Mesenteric fat pad (tissue), 1 donor: ENCODE results near the gene RANBP10. TPM values are rescaled to one million over a fixed set of nuclear protein-coding genes. Genes with fewer than 3 reads are reported as not detected.

ENCODE experiments used
- DNase-seq: peaks from one replicate; pipeline ENCODE4 v3.0.0-alpha.2; 2020; ENCODE audit warnings: low spot score
- total RNA-seq: library from RNA; stranded (reverse); fragmentation: NEBNext Ultra II Directional; extraction: Animal tissue kit (Norgen Biotek cat#: 25700); gene quantifications from one replicate; pipeline ENCODE4 v1.2.1, GENCODE V29; 2021
- donor health status: DM: yes; HTN: yes; CAD: no.

RANBP10 gene
- total RNA-seq, 1 donor from 2014 or later: 14.5 TPM

GRCh38 chr16:67749436-67750078 lies 56.8 kb downstream of the RANBP10 start:
- no peak for DNase-seq

DNA sequence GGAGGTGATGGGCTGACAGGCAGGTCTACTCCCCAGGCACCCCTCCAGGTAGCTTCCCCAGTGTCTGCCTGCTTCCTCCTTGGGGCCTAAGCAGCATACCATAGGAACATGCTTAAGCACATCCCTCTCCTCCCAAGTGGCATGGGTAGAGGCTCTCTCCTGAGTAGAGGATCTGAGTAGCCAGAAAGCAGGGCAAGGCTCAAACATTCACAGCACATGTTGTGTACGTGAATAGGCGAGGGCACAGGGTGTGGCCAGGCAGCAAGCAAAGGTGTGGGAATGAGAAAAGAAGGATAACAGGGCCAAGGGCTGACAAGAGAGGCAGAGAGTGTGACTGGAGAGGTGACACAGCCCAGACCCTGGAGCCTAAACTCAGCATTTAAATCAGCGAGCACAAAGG lies 57.5 kb downstream of the RANBP10 start:
- no peak for DNase-seq

DNA sequence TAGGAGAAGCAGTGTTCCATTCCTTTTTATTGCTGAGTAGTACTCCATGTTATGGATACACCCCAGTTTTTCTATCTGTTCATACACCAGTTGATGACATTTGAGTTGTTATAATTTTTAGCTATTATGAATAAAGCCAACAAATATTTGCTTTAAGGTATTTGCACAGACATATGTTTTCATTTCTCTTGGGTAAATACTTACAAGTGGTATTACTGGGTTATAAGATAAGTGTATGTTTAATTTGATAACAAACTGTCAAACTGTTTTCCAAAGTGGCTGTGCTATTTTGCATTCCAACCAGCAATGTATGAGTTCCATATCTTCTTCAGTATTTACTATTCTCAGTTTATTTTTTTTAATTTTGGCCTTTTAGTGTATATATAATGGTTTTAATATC lies 59.5 kb downstream of the RANBP10 start:
- no peak for DNase-seq

DNA sequence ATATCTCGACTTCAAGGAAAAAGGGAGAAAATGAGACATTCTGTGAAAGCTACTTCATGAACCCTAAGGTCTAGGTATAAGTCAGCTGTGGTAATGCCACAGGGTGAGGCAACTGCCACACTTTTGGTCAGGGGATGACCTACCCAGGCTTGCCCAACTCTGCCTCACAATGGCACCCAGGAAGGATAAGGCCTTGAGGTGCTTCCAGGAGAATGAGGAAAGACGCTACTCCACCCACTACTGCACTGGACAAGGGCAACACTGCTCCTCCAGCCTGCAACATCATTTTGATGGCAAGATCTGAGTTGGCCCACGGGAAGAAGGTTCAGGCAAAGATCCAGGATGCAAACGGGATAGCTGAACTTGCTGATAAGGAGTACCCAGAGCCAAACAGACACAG lies 65.2 kb downstream of the RANBP10 start:
- no peak for DNase-seq

DNA sequence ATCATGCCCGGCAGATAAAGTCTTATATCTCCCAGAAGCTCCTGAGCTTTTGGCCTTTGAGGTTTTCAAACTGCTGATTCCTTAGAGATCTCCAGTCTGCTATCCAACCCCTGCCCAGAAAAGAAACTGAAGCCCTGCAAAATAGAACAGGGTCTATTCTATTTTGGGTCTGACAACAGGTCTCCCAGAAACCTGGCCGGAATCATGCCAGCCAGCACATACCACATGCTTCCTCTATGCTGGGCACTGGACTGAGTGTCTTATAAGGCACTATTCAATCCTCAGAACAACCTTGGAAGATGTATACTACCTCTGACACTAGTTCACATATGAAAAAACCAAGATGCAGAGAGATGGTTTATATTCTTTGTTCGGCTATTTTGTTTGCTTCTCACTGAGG lies 66.0 kb downstream of the RANBP10 start:
- no peak for DNase-seq

DNA sequence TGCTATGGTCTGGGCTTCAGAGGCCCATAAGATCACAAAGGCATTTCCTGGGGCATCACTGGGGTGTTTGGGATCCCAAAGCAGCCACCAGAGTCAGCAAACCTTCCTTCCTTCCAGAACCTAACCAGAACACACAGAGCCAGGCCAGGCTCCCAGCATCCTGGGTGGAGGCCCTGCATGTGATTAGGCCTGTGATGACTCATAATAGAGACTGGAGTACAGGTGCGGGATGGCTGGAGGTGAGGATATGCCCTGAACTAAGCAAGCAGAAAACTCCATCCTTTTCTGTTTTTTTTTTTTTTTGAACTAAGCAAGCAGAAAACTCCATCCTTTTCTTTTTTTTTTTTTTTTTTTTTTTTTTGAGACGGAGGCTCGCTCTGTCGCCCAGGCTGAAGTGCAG lies 69.5 kb downstream of the RANBP10 start:
- no peak for DNase-seq

GRCh38 chr16:67734731-67735201 lies 71.6 kb downstream of the RANBP10 start:
- DNase-seq: no peak

DNA sequence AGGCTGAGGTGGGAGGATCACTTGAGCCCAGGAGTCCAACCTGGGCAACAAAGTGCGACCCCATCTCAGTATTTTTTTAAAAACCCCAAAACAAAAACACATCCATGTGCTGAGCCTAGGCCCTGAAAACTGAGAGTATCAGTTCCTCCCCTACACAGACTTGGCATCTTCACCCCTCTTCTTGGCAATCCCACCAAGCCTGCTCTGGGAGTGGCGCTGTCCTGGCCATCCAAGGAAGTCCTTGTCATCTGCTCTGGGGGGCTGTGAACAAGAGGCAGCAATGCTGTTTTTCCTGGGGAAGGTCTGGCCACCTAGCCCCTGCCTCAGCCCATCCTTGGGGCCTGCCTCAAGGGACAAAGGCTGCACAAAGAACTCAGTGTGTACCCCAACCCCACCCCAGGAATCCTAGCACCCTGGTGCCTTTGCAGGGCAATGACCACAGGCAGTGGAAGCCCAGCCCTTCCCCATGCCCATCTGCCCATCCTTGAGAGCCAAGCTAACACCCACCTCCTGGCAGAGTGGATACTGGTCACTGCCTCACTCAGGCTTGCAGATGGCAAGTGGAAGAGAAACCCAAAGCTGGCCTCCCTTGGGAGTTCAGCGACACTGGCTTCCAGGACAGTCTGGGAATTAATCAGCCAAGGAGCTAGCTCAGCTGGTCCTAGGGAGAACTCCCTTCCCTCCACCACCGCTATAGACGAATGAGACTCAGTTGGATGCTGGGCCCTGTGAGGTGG lies 72.5 kb downstream of the RANBP10 start:
- no peak for DNase-seq

DNA sequence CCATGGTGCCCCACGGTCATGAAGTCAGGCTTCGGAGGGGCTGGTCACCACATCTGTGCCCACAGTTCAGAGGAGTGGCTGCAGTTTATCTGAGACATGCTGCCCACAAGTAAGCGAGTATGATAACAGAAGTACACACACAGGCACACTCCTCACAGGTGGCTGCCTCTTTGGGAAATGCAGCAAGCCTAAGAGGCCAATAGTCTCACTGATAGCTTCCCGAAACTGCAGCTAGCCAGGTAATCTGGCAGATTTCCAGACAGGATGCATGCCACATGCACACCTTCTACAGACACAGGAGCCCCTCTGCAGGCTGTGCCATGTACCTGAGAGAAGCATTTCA lies 74.6 kb downstream of the RANBP10 start:
- DNase-seq: no peak

DNA sequence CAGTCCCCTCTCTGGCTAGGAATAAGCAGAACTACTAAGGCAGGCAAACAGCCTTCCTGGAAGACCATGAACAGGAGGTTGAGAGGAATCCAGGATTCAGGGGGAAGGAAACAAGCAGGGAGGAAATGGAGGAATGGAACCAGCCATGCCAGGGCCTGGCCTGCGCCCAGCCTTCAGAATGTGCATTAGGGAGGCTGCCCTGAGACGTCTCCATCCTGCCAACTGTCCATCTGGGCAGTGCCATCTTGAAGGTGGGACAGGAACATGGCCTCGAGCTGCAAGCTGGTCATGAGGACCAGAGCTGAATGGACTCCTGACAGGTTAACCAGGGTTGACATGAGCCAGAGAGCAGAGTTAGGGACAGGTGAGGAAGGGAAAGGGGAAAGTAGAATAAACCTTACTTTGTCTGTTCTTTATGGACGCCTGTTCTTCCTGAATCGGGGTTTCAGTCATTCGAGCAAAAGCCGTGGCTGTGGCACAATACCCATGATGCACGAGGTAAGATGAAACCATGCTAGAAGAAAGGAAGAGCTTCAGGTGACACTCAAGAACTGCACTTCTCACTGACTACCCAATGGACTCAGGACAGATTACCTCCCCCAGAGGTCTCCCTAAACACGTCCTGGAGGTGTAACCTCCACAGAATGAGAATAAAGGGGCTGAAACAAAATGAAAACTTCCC lies 75.1 kb downstream of the RANBP10 start:
- no peak for DNase-seq

DNA sequence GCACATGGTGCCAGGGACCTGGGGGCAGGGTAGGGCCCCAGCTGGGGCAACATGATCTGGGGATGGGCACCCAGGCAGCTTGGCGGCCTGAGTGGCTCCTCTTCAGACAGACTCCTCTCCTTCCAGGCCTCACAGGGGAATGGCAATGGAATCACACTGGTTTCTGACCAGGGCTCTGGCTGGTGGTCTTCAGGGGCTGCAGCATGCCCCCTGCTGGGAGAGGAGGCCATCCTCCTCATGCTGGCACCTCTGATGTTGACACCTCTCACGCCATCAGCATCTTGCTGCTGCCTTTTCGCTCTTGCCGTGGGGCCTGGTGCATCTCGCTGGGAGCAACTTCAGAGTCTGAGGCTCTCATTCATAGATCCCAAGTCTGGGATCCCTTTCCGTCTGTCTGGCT lies 76.0 kb downstream of the RANBP10 start:
- no peak for DNase-seq

DNA sequence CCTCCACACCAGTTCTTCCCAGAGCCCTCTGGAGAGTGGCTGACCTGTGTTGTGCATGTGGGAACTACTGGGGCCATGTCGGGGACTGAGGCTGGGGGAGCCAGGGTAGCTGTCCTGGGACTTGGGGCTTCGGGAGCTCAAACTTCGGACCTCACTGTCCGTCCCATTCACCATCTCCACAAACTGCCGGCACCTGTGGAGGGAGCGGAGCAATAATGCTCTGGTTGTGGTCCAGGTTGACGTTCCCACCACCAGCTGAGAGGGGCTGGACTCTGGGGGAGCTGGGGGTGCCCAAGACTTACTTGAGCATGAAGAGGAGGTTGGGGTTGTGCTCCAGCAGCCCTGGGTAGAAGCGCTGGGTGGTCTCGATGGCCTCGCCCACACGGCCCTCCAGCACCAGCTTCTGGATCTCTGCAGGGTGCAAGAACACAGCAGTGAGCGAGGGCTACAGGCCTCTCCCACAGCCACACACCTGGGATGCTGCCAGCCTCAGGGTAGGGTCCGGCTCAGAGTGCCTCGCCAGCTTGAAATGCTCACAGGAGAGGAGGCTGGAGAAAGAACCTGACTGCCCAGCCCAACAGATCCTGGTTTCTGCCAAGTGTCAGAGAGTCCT lies 76.6 kb downstream of the RANBP10 start:
- no peak for DNase-seq

GRCh38 chr16:67727521-67728485 lies 78.6 kb downstream of the RANBP10 start:
- DNase-seq: no peak

- DNase-seq: no peak
These were observed 80.0 kb downstream of the RANBP10 start for GRCh38 chr16:67726106-67727034.

GRCh38 chr16:67723911-67724305 lies 82.5 kb downstream of the RANBP10 start:
- no peak for DNase-seq

GRCh38 chr16:67723151-67723910 lies 83.0 kb downstream of the RANBP10 start:
- no peak for DNase-seq

GRCh38 chr16:67720236-67720635 lies 86.1 kb downstream of the RANBP10 start:
- DNase-seq: no peak

GRCh38 chr16:67719778-67720144 lies 86.6 kb downstream of the RANBP10 start:
- no peak for DNase-seq
